IMR-90 (cell line): Measurements from ENCODE around the gene REC114. TPM values are rescaled to one million over a fixed set of nuclear protein-coding genes. Genes with fewer than 3 reads are reported as not detected.

Source experiments
- ATAC-seq: fragments of 200-7000 bp; cut with Tn5 transposase; 2 replicates; pipeline ENCODE4 v1.9.1; 2020; ENCODE audit warnings: low read depth, mild to moderate bottlenecking, moderate library complexity
- BruUV-seq: library from RNA; stranded (reverse); fragments of 400-500 nt; replicated peaks from 2 replicates; lab custom pipeline; 2021; lab: Mats Ljungman, UMichigan
- CTCF ChIA-PET: fragments of 300-600 bp; formaldehyde crosslinking; extraction: SDS; loops from one replicate; lab custom pipeline; 2021; ENCODE audit warnings: antibody characterized with exemption; lab: Yijun Ruan, JAX
- POLR2A ChIA-PET: fragments of 300-600 bp; sonication (Branson Sonifier 250); formaldehyde crosslinking; loops from one replicate; lab custom pipeline; 2022; ENCODE audit warnings: antibody characterized with exemption; ENCODE audit not compliant: unreplicated experiment; lab: Charles Lee
- DNase-seq: peaks from one replicate; pipeline ENCODE4 v3.0.0; 2013
- H2AFZ ChIP-seq: replicated peaks from 2 replicates; pipeline ENCODE3; 2013; ENCODE audit warnings: low read length, mild to moderate bottlenecking; ENCODE audit not compliant: poor library complexity
- H2AK5ac ChIP-seq: 2 replicates; pipeline ENCODE4 v1.6.1; 2013; ENCODE audit warnings: low read depth, low read length, inconsistent platforms
- H2AK9ac ChIP-seq: replicated peaks from 2 replicates; pipeline ENCODE3; 2013; ENCODE audit warnings: mild to moderate bottlenecking, low read depth, low read length, moderate library complexity; ENCODE audit not compliant: poor library complexity
- H2BK120ac ChIP-seq: 2 replicates; pipeline ENCODE4 v1.6.1; 2013; ENCODE audit warnings: low read depth, low read length, inconsistent platforms
- H2BK15ac ChIP-seq: 3 replicates; pipeline ENCODE4 v1.6.1; 2013; ENCODE audit warnings: low read depth, low read length, inconsistent platforms
- H2BK20ac ChIP-seq: 2 replicates; pipeline ENCODE4 v1.6.1; 2013; ENCODE audit warnings: low read depth, mild to moderate bottlenecking, inconsistent platforms, low read length, moderate library complexity
- H2BK5ac ChIP-seq: 2 replicates; pipeline ENCODE4 v1.6.1; 2013; ENCODE audit warnings: mild to moderate bottlenecking, low read depth, low read length, inconsistent platforms; ENCODE audit not compliant: poor library complexity, severe bottlenecking
- H3K14ac ChIP-seq: replicated peaks from 2 replicates; pipeline ENCODE4 v1.6.1; 2013; ENCODE audit warnings: low read depth, low read length, inconsistent platforms
- H3K18ac ChIP-seq: 2 replicates; pipeline ENCODE4 v1.6.1; 2013; ENCODE audit warnings: low read depth, low read length, control low read depth
- H3K23ac ChIP-seq: 2 replicates; pipeline ENCODE4 v1.6.1; 2013; ENCODE audit warnings: low read depth, low read length, inconsistent platforms
- H3K27ac ChIP-seq: 2 replicates; pipeline ENCODE4 v1.5.1; 2013; ENCODE audit warnings: mild to moderate bottlenecking, control low read depth, low read length; ENCODE audit not compliant: insufficient read depth
- H3K27me3 ChIP-seq: 2 replicates; pipeline ENCODE4 v1.6.1; 2013; ENCODE audit warnings: low read length; ENCODE audit not compliant: control insufficient read depth, insufficient read depth
- H3K36me3 ChIP-seq: 2 replicates; pipeline ENCODE4 v1.6.1; 2013; ENCODE audit warnings: low read length, mixed read lengths; ENCODE audit not compliant: control insufficient read depth, insufficient read depth
- H3K4ac ChIP-seq: 2 replicates; pipeline ENCODE4 v1.6.1; 2013; ENCODE audit warnings: low read depth, low read length, inconsistent platforms
- H3K4me1 ChIP-seq: 2 replicates; pipeline ENCODE4 v1.6.1; 2013; ENCODE audit warnings: low read length, mixed read lengths; ENCODE audit not compliant: control insufficient read depth, insufficient read depth
- H3K4me2 ChIP-seq: 2 replicates; pipeline ENCODE4 v1.6.1; 2013; ENCODE audit warnings: low read depth, mild to moderate bottlenecking, control low read depth, low read length, moderate library complexity
- H3K4me3 ChIP-seq: 2 replicates; pipeline ENCODE4 v1.5.1; 2013; ENCODE audit warnings: low read depth, mild to moderate bottlenecking, control low read depth, low read length, moderate library complexity; ENCODE audit not compliant: insufficient read depth
- H3K56ac ChIP-seq: 2 replicates; pipeline ENCODE4 v1.6.1; 2013; ENCODE audit warnings: low read length, inconsistent platforms; ENCODE audit not compliant: insufficient read depth; ENCODE audit errors: extremely low read depth
- H3K79me1 ChIP-seq, 2 experiments: 2 replicates each; pipeline ENCODE4 v1.6.1; 2013; ENCODE audit warnings: low read length in 2 of 2, inconsistent platforms in 1 of 2, low read depth in 1 of 2
- H3K9ac ChIP-seq: 2 replicates; pipeline ENCODE4 v1.6.1; 2013; ENCODE audit warnings: low read depth, low read length, control low read depth
- H3K9me1 ChIP-seq: 2 replicates; pipeline ENCODE4 v1.6.1; 2013; ENCODE audit warnings: low read length, inconsistent platforms; ENCODE audit not compliant: insufficient read depth
- H3K9me3 ChIP-seq: 2 replicates; pipeline ENCODE4 v1.6.1; 2013; ENCODE audit warnings: low read length; ENCODE audit not compliant: control insufficient read depth, insufficient read depth
- H4K20me1 ChIP-seq: 2 replicates; pipeline ENCODE4 v1.6.1; 2013; ENCODE audit warnings: low read length, inconsistent platforms; ENCODE audit not compliant: insufficient read depth
- H4K5ac ChIP-seq: 2 replicates; pipeline ENCODE4 v1.6.1; 2013; ENCODE audit warnings: mild to moderate bottlenecking, low read depth, low read length, control low read depth
- H4K8ac ChIP-seq, 2 experiments: 2 replicates each; pipeline ENCODE4 v1.6.1; 2013; ENCODE audit warnings: low read depth in 2 of 2, low read length in 2 of 2, control low read depth in 1 of 2, inconsistent platforms in 1 of 2
- H4K91ac ChIP-seq: 2 replicates; pipeline ENCODE4 v1.6.1; 2013; ENCODE audit warnings: low read depth, low read length, inconsistent platforms; ENCODE audit not compliant: insufficient read depth
- BHLHE40 ChIP-seq: fragments of 150-350 bp; IDR thresholded peaks from 2 replicates; pipeline ENCODE4 v1.6.1; 2016; ENCODE audit warnings: mild to moderate bottlenecking, low read depth, low read length
- CEBPB ChIP-seq: IDR thresholded peaks from 2 replicates; pipeline ENCODE4 v1.6.1; 2012; ENCODE audit warnings: low read depth, low read length, improper control_type of control experiment
- CHD1 ChIP-seq: IDR thresholded peaks from 2 replicates; pipeline ENCODE4 v1.6.1; 2012; ENCODE audit warnings: low read depth, low read length, improper control_type of control experiment
- FOS ChIP-seq: fragments of 150-350 bp; IDR thresholded peaks from 2 replicates; pipeline ENCODE4 v1.6.1; 2016; ENCODE audit warnings: low read depth, low read length
- MAFK ChIP-seq: IDR thresholded peaks from 2 replicates; pipeline ENCODE4 v1.6.1; 2012; ENCODE audit warnings: low read depth, low read length, improper control_type of control experiment
- MAZ ChIP-seq: IDR thresholded peaks from 2 replicates; pipeline ENCODE4 v1.6.1; 2012; ENCODE audit warnings: low read depth, mild to moderate bottlenecking, low read length, improper control_type of control experiment, moderate library complexity, borderline replicate concordance
- MXI1 ChIP-seq: IDR thresholded peaks from 2 replicates; pipeline ENCODE4 v1.6.1; 2012; ENCODE audit warnings: low read depth, mild to moderate bottlenecking, low read length, moderate library complexity, borderline replicate concordance
- NFE2L2 ChIP-seq: fragments of 150-350 bp; IDR thresholded peaks from 2 replicates; pipeline ENCODE4 v1.6.1; 2016; ENCODE audit warnings: low read depth, mild to moderate bottlenecking, low read length
- POLR2A ChIP-seq: IDR thresholded peaks from 2 replicates; pipeline ENCODE4 v1.6.1; 2012; ENCODE audit warnings: mild to moderate bottlenecking, low read depth, low read length
- RAD21 ChIP-seq: IDR thresholded peaks from 2 replicates; pipeline ENCODE4 v1.6.1; 2012; ENCODE audit warnings: low read length, improper control_type of control experiment
- RCOR1 ChIP-seq: IDR thresholded peaks from 2 replicates; pipeline ENCODE4 v1.6.1; 2012; ENCODE audit warnings: mild to moderate bottlenecking, low read length, improper control_type of control experiment; ENCODE audit not compliant: insufficient replicate concordance
- RFX5 ChIP-seq: IDR thresholded peaks from 2 replicates; pipeline ENCODE4 v1.8.0; 2012; ENCODE audit warnings: low read depth, mild to moderate bottlenecking, low read length, moderate library complexity
- SMC3 ChIP-seq: fragments of 150-350 bp; IDR thresholded peaks from 2 replicates; pipeline ENCODE4 v1.6.1; 2016; ENCODE audit warnings: low read depth, mild to moderate bottlenecking, antibody characterized with exemption, low read length, moderate library complexity
- WGBS, 2 experiments: methylation state at CpG; one replicate each; pipeline versions ENCODE4 v1.1.5 to v1.1.7; 2013; ENCODE audit warnings: missing lambda C conversion rate in 2 of 2; ENCODE audit not compliant: insufficient read length in 1 of 2; ENCODE audit errors: extremely low coverage in 2 of 2; 5-methylcytosine and 5-hydroxymethylcytosine counted together
- dilution Hi-C: fragments of 300-500 bp; cut with HindIII; formaldehyde crosslinking; loops from one replicate; pipeline ENCODE4 v1.14.3; 2018; ENCODE audit warnings: low sequenced_read_pairs; ENCODE audit not compliant: unreplicated experiment
- in situ Hi-C: fragments of 300-500 bp; cut with MboI; formaldehyde crosslinking; loops from 3 replicates; pipeline ENCODE4 v1.14.3; 2019; ENCODE audit warnings: low sequenced_read_pairs, inconsistent platforms, mixed read lengths
- intact Hi-C: fragments of 100-400 bp; cut with micrococcal nuclease; formaldehyde crosslinking; loops from 2 replicates; pipeline ENCODE4 v1.10.0; 2022
- polyA plus RNA-seq, 3 experiments: library from polyadenylated mRNA; depleted of rRNA; stranded (reverse); fragments of >200 nt; gene quantifications; 2 replicates each; pipeline ENCODE4 v1.2.3, GENCODE V29; 2012; ENCODE audit warnings: low replicate concordance in 1 of 3
- total RNA-seq: library from RNA; depleted of rRNA; stranded (reverse); fragments of >200 nt; gene quantifications from 2 replicates; pipeline ENCODE4 v1.2.3, GENCODE V29; 2012
- TF ChIP-seq, protein P1 (sequence below): conservative IDR thresholded peaks from 2 replicates; pipeline ENCODE4 v1.5.1; 2012; ENCODE audit warnings: mild to moderate bottlenecking, low read depth, low read length, improper control_type of control experiment
- TF ChIP-seq, protein P2 (sequence below): fragments of 150-350 bp; IDR thresholded peaks from 2 replicates; pipeline ENCODE4 v1.6.1; 2016; ENCODE audit warnings: low read depth, mild to moderate bottlenecking, low read length, moderate library complexity, borderline replicate concordance
- TF ChIP-seq, protein P3 (sequence below): fragments of 150-350 bp; IDR thresholded peaks from 2 replicates; pipeline ENCODE4 v1.6.1; 2017; ENCODE audit warnings: mild to moderate bottlenecking, antibody characterized with exemption, low read length, low read depth

REC114 gene
- total and polyA plus RNA-seq, 2 of the 4 experiments (the other 2 are of a cell fraction), result not detected

DNA sequence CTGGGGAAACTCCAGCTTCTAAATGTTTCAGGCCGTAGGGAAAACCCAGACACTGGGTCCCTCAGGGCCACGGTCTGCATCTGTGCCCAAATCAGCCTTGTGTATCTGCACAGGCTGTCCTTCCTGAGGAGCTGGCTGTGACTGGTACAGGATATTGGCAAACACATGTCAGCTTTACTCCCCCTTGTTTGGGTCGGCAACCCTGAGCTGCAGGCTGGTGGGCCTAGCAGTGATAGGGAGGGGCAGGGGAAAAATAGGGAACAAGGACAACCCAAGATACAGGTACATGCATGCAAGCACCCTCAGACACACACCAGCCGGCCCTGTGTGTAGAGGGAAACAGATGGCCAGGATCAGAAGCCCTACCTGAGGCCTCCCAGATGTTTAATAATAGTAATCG, 45.5 kb upstream of the REC114 start:
- Histone ChIP-seq H2AK5ac (no peak overlapping the region), H3K36me3 (no peaks in the 10 kb centered on the region), H2BK15ac (no peak overlapping the region), H3K9ac (no peak overlapping the region), H4K91ac (no peak overlapping the region), H2BK20ac (no peak overlapping the region), H3K4me1 (no peaks in the 10 kb centered on the region), H2AK9ac (no peak overlapping the region), H3K27ac (no peak overlapping the region), H2BK120ac (no peak overlapping the region), H3K4me2 (no peak overlapping the region), H3K79me1 (no peaks in the 10 kb centered on the region), H3K23ac (no peak overlapping the region), H4K5ac (no peak overlapping the region), H4K20me1 (no peaks in the 10 kb centered on the region), H3K56ac (no peak overlapping the region), H3K4me3 (no peak overlapping the region), H3K9me1 (no peaks in the 10 kb centered on the region), H3K4ac (no peak overlapping the region), H3K14ac (no peak overlapping the region), H2BK5ac (no peak overlapping the region), H3K18ac (no peak overlapping the region), H2AFZ (peak overlapping the region; percentile 10), H4K8ac (no peak overlapping the region), H3K27me3 (peaks cover 42% of the 10 kb centered on the region), H3K9me3 (no peaks in the 10 kb centered on the region)
- dilution Hi-C loops (no loop called here), in situ Hi-C loops (no loop called here), intact Hi-C loops (no loop called here)
- WGBS, 2 experiments, result 40% methylated on average over 2 of the region's 5 CpGs; no CpG with 5 or more reads in 1 of the 2 experiments
- ChIA-PET CTCF (no interaction called here), POLR2A (no interaction called here)
- TF ChIP-seq MAFK (no peak), MXI1 (no peak), POLR2A (no peak), CHD1 (no peak), FOS (no peak), BHLHE40 (no peak), NFE2L2 (no peak), RAD21 (no peak), SMC3 (no peak), MAZ (no peak), CEBPB (no peak), RFX5 (no peak), RCOR1 (no peak)
- TF ChIP-seq, protein P1, sequence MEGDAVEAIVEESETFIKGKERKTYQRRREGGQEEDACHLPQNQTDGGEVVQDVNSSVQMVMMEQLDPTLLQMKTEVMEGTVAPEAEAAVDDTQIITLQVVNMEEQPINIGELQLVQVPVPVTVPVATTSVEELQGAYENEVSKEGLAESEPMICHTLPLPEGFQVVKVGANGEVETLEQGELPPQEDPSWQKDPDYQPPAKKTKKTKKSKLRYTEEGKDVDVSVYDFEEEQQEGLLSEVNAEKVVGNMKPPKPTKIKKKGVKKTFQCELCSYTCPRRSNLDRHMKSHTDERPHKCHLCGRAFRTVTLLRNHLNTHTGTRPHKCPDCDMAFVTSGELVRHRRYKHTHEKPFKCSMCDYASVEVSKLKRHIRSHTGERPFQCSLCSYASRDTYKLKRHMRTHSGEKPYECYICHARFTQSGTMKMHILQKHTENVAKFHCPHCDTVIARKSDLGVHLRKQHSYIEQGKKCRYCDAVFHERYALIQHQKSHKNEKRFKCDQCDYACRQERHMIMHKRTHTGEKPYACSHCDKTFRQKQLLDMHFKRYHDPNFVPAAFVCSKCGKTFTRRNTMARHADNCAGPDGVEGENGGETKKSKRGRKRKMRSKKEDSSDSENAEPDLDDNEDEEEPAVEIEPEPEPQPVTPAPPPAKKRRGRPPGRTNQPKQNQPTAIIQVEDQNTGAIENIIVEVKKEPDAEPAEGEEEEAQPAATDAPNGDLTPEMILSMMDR, result no peak
- TF ChIP-seq, protein P2, sequence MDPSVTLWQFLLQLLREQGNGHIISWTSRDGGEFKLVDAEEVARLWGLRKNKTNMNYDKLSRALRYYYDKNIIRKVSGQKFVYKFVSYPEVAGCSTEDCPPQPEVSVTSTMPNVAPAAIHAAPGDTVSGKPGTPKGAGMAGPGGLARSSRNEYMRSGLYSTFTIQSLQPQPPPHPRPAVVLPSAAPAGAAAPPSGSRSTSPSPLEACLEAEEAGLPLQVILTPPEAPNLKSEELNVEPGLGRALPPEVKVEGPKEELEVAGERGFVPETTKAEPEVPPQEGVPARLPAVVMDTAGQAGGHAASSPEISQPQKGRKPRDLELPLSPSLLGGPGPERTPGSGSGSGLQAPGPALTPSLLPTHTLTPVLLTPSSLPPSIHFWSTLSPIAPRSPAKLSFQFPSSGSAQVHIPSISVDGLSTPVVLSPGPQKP, result no peak
- TF ChIP-seq, protein P3, sequence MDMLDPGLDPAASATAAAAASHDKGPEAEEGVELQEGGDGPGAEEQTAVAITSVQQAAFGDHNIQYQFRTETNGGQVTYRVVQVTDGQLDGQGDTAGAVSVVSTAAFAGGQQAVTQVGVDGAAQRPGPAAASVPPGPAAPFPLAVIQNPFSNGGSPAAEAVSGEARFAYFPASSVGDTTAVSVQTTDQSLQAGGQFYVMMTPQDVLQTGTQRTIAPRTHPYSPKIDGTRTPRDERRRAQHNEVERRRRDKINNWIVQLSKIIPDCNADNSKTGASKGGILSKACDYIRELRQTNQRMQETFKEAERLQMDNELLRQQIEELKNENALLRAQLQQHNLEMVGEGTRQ, result no peak
- ATAC-seq, result no peak
- DNase-seq, result no peak
- BruUV-seq, result no TSS peak
